Measurements from ENCODE around the gene ATP5PD. TPM values are rescaled to one million over a fixed set of nuclear protein-coding genes. Genes with fewer than 3 reads are reported as not detected.
A peak's percentile ranks its signal among the peaks of the same experiment; 100 is the strongest.

ATP5PD gene
- total RNA-seq, 1 donor from 2014 or later = 277 TPM

DNA sequence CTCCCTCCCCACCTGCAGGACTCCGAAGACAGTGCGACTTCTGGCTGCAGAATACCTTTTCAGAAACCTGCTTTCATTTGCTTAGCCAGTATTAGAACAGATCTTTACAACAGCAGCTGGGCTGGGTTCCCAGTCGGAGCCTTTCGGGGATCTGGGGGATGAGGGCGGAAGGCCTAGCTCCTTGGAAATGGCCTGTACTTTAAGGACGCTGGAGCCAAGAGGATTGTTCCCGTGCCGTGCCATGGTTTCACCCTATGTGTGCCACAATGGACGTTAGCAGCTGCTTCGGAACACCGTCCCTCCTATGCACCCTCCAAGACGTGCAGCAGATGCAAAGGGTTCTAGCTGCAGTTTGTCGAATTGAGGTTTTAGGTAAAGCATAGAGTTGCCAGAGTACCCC, 16.4 kb upstream of the ATP5PD start:
- Histone ChIP-seq H3K36me3 (ENCODE audit: control insufficient read depth, insufficient read depth, low read length) (peaks cover 15% of the 10 kb centered on the region), H3K4me3 (ENCODE audit: low read depth, low read length) (no peak overlapping the region), H3K27me3 (ENCODE audit: control insufficient read depth, insufficient read depth, low read length) (no peaks in the 10 kb centered on the region)
- FAIRE-seq (no peak), DNase-seq (ENCODE audit: low read depth) (no peak)
- TF ChIP-seq, protein P1, sequence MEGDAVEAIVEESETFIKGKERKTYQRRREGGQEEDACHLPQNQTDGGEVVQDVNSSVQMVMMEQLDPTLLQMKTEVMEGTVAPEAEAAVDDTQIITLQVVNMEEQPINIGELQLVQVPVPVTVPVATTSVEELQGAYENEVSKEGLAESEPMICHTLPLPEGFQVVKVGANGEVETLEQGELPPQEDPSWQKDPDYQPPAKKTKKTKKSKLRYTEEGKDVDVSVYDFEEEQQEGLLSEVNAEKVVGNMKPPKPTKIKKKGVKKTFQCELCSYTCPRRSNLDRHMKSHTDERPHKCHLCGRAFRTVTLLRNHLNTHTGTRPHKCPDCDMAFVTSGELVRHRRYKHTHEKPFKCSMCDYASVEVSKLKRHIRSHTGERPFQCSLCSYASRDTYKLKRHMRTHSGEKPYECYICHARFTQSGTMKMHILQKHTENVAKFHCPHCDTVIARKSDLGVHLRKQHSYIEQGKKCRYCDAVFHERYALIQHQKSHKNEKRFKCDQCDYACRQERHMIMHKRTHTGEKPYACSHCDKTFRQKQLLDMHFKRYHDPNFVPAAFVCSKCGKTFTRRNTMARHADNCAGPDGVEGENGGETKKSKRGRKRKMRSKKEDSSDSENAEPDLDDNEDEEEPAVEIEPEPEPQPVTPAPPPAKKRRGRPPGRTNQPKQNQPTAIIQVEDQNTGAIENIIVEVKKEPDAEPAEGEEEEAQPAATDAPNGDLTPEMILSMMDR (IDR thresholded peaks at IDR 0.05; ENCODE audit: insufficient read depth, low read length, severe bottlenecking) = no peak

DNA sequence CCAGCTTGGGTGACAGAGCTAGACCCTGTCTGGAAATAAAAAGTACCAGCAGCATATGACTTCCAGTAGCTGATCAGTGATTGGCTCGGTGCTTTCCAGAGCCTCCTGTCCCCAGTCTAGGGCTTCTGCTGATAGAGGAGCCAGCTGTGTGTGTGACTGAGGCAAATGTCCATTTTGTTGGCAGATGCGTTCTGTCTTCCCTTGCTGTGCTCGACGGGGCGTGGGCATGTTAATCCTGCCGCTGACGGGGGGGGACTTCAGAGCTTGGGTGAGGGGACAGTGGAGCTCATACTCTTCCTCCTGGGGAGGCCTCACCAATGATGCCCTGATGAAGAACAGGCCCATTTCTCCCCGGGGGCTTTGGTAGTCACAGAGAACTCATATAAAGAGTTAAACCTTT, 14.8 kb upstream of the ATP5PD start:
- DNase-seq (ENCODE audit: low read depth) (no peak), FAIRE-seq (no peak)
- Histone ChIP-seq H3K27me3 (ENCODE audit: control insufficient read depth, insufficient read depth, low read length) (no peaks in the 10 kb centered on the region), H3K4me3 (ENCODE audit: low read depth, low read length) (no peak overlapping the region), H3K36me3 (ENCODE audit: control insufficient read depth, insufficient read depth, low read length) (peaks cover 15% of the 10 kb centered on the region)
- TF ChIP-seq, protein P1 (IDR thresholded peaks at IDR 0.05; ENCODE audit: insufficient read depth, low read length, severe bottlenecking) = no peak

DNA sequence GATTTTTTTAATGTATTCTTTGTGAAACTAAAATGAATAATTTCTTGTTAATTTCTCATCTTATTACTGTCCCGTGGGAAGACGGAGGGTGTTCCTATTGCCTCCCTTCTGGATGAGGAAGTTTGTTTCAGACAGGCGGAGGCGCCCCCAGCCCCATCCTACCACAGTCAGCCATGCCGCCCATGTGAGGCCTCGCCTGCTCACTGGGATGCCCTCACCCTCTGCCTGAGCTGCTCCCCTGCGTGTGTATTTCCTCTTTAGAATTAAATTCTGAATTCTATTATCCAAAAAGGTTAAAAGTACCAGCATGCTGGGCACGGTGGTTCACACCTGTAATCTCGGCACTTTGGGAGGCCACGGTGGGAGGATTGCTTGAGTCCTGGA, 14.3 kb upstream of the ATP5PD start:
- no peak for DNase-seq (ENCODE audit: low read depth)
- Histone ChIP-seq H3K27me3 (ENCODE audit: control insufficient read depth, insufficient read depth, low read length) (no peaks in the 10 kb centered on the region), H3K36me3 (ENCODE audit: control insufficient read depth, insufficient read depth, low read length) (peaks cover 15% of the 10 kb centered on the region), H3K4me3 (ENCODE audit: low read depth, low read length) (no peak overlapping the region)
- FAIRE-seq = no peak
- TF ChIP-seq, protein P1 (IDR thresholded peaks at IDR 0.05; ENCODE audit: insufficient read depth, low read length, severe bottlenecking) = no peak

DNA sequence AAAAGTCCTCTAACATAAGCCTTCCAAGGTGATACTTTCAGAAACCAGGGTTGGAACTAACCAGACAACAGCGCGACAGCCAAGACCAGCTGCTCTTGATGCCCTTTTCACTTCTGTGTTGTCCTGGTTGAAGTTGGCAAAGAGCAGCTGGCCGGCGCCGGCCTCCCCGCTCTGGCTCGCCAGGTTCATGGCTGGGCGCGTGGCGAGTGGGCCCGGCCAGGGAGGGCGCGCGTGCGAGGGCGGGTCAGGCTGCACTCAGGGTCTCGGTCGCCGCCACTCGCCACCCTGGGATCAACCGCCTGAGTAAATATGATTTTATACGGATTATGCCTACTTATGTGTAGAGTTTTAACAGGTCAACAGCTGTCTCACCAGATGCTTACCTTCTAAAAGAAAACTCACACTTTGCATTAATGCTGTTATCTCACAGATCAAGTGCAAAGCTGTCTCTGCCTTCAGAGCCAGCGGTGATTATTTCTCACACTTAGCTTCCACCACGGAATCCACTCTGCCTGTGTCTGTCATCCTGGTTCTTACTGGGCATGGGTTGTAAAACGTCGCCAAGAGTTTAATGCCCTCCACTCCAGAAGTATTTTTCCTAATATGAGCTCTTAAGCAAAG, 13.8 kb upstream of the ATP5PD start:
- no peaks in the 10 kb centered on the region for H3K27me3 ChIP-seq (ENCODE audit: control insufficient read depth, insufficient read depth, low read length)
- no peak overlapping the region for H3K4me3 ChIP-seq (ENCODE audit: low read depth, low read length)
- DNase-seq (ENCODE audit: low read depth) (no peak), FAIRE-seq (no peak)
- TF ChIP-seq, protein P1 (IDR thresholded peaks at IDR 0.05; ENCODE audit: insufficient read depth, low read length, severe bottlenecking) = no peak
- H3K36me3 ChIP-seq (ENCODE audit: control insufficient read depth, insufficient read depth, low read length) = peaks cover 15% of the 10 kb centered on the region

DNA sequence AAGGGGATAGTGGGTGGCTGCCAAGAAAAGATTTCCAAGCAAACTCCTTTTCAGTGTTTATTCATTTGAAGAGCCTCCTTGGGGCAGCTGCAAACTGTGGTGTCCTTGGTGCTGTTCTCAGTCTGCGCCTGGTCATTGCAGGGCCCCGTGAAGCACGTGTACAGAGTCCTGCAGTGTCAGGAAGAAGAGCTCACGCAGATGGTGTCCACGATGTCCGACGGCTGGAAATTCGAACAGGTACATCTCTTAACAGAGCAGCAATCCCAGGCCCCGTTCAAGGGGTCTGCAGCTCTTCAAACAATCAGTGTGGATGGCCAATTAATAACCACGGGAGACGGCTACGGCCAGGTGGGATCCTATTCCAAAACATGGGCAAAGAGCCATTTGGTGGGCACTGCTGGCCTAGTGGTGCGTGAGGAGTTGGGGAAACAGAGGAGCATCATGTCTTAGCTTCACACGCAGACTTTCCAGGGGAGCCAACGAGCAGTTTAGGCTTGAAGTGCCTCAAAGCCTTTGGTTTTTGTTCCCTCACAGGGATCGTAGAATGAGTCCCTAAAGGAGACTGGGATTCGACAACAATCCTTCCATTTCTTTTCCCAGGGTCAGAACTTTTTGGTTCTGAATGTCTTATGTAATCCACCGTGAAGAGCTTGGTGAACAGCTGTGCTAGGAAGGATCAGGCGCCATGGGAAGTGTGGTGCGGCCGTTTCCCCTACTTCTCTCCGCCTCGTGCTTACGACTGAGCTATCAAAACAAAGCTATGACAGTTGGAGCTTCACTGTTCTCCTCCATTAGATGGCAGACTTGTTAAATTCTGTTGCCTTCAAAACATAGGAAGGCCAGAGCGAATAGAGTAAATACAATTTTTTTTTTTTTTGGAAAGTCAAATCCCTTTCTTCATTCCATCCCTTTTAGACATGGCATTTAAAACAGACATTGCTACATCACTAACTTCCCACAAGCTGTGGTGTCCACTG, 12.9 kb upstream of the ATP5PD start:
- FAIRE-seq = no peak
- H3K4me3 ChIP-seq (ENCODE audit: low read depth, low read length) = no peak overlapping the region
- TF ChIP-seq, protein P1 (IDR thresholded peaks at IDR 0.05; ENCODE audit: insufficient read depth, low read length, severe bottlenecking) = peak; percentile 50
- peaks cover 15% of the 10 kb centered on the region for H3K36me3 ChIP-seq (ENCODE audit: control insufficient read depth, insufficient read depth, low read length)
- no peaks in the 10 kb centered on the region for H3K27me3 ChIP-seq (ENCODE audit: control insufficient read depth, insufficient read depth, low read length)
- DNase-seq (ENCODE audit: low read depth) = peak; percentile 43
